Lower leg skin (tissue), 3 donors: ENCODE data around the gene TSPEAR.

Source experiments
- CTCF ChIP-seq, 3 donors: fragments of 450-650 bp; IDR thresholded peaks; one replicate each; pipeline ENCODE4 v1.5.1; 2016; ENCODE audit warnings: antibody characterized with exemption in 3 of 3, mild to moderate bottlenecking in 3 of 3, moderate library complexity in 2 of 3
- POLR2A ChIP-seq, 2 donors: fragments of 450-650 bp; IDR thresholded peaks; one replicate each; pipeline ENCODE4 v1.6.1; 2016 to 2017; ENCODE audit warnings: antibody characterized with exemption in 2 of 2, mild to moderate bottlenecking in 1 of 2, moderate library complexity in 1 of 2

- TF ChIP-seq CTCF (IDR thresholded peaks at IDR 0.05) (no peak), POLR2A (IDR thresholded peaks at IDR 0.05) (no peak)
Observed at GRCh38 chr21:44454058-44454457, 257.3 kb downstream of the TSPEAR start.
